HCT116 (cell line): ENCODE measurements around the gene PTPN1. TPM values are rescaled to one million over a fixed set of nuclear protein-coding genes. Genes with fewer than 3 reads are reported as not detected.

Experiments
- ATAC-seq: fragments of 200-7000 bp; cut with Tn5 transposase; 2 replicates; pipeline ENCODE4 v1.9.1; 2020; ENCODE audit warnings: mild to moderate bottlenecking, moderate library complexity
- BruUV-seq: library from RNA; stranded (reverse); fragments of 400-500 nt; replicated peaks from 2 replicates; lab custom pipeline; 2021; lab: Mats Ljungman, UMichigan
- CTCF ChIA-PET: fragments of 300-600 bp; sonication (Branson Sonifier 250); formaldehyde crosslinking; loops from one replicate; lab custom pipeline; 2021; ENCODE audit warnings: antibody characterized with exemption; lab: Charles Lee
- POLR2A ChIA-PET: fragments of 300-600, 350-600 bp; sonication (Branson Sonifier 250); formaldehyde crosslinking; loops from one replicate; lab custom pipeline; 2021; ENCODE audit warnings: antibody characterized with exemption; lab: Charles Lee
- RAD21 ChIA-PET, 2 experiments: fragments of 300-600 bp; sonication (Branson Sonifier 250); formaldehyde crosslinking; loops; one replicate each; lab custom pipeline; 2023; ENCODE audit warnings: low total read pairs in 2 of 2; ENCODE audit not compliant: uncharacterized antibody in 2 of 2, unreplicated experiment in 2 of 2, low non-redundant PET in 1 of 2; lab: Charles Lee
- DNase-seq: peaks from one replicate; pipeline ENCODE4 v3.0.0-alpha.2; 2010; ENCODE audit warnings: low read depth, low spot score
- H2AFZ ChIP-seq: fragments of 200-600 bp; shearing (Covaris generic), sonication (generic); 2 replicates; pipeline ENCODE4 v1.6.1; 2017; ENCODE audit warnings: low read depth, mixed run types, mixed read lengths, antibody characterized with exemption, low read length; ENCODE audit not compliant: poor library complexity, severe bottlenecking
- H3K27ac ChIP-seq: 2 replicates; pipeline ENCODE4 v1.5.1; 2012; ENCODE audit warnings: low read depth, low read length
- H3K27me3 ChIP-seq: fragments of 200-600 bp; sonication (generic); 2 replicates; pipeline ENCODE4 v1.6.1; 2016; ENCODE audit warnings: mixed run types, low read length, mixed read lengths; ENCODE audit not compliant: insufficient read depth
- H3K36me3 ChIP-seq, 2 experiments: fragments of 200-500 bp in 1 of 2; fragments of 200-600 bp in 1 of 2; sonication (Bioruptor generic) in 1 of 2; sonication (generic) in 1 of 2; 2 replicates each; pipeline versions ENCODE4 v1.5.1 to v1.6.1; 2014 to 2016; ENCODE audit warnings: low read length in 2 of 2, inconsistent platforms in 1 of 2, mixed read lengths in 1 of 2, mixed run types in 1 of 2; ENCODE audit not compliant: insufficient read depth in 2 of 2, control insufficient read depth in 1 of 2
- H3K4me1 ChIP-seq, 2 experiments: fragments of 200-600 bp in 1 of 2; sonication (generic) in 1 of 2; 2 replicates each; pipeline versions ENCODE4 v1.5.1 to v1.6.1; 2012 to 2017; ENCODE audit warnings: low read length in 2 of 2, inconsistent platforms in 1 of 2, mild to moderate bottlenecking in 1 of 2, mixed read lengths in 1 of 2, mixed run types in 1 of 2, moderate library complexity in 1 of 2; ENCODE audit not compliant: insufficient read depth in 2 of 2, control insufficient read depth in 1 of 2
- H3K4me2 ChIP-seq: fragments of 200-600 bp; sonication (generic); 2 replicates; pipeline ENCODE4 v1.6.1; 2017; ENCODE audit warnings: mixed run types, low read length, mixed read lengths
- H3K4me3 ChIP-seq, 2 experiments: fragments of 200-600 bp in 1 of 2; sonication (generic) in 1 of 2; replicated peaks in 1 of 2; 2 replicates each; pipeline ENCODE4 v1.5.1; 2011 to 2016; ENCODE audit warnings: low read length in 2 of 2, control low read depth in 1 of 2, low read depth in 1 of 2, mild to moderate bottlenecking in 1 of 2, mixed read lengths in 1 of 2, mixed run types in 1 of 2
- H3K79me2 ChIP-seq: fragments of 200-600 bp; sonication (generic); 2 replicates; pipeline ENCODE4 v1.6.1; 2017; ENCODE audit warnings: mild to moderate bottlenecking, mixed run types, low read length, moderate library complexity, mixed read lengths; ENCODE audit not compliant: insufficient read depth
- H3K9ac ChIP-seq: fragments of 200-600 bp; sonication (generic); 2 replicates; pipeline ENCODE4 v1.6.1; 2016; ENCODE audit warnings: low read length, mixed read lengths
- H3K9me2 ChIP-seq: fragments of 200-600 bp; sonication (generic), shearing (Covaris generic); 2 replicates; pipeline ENCODE4 v1.6.1; 2017; ENCODE audit warnings: mixed run types, mild to moderate bottlenecking, moderate library complexity; ENCODE audit not compliant: insufficient read depth
- H3K9me3 ChIP-seq, 2 experiments: fragments of 200-500 bp in 1 of 2; fragments of 200-600 bp in 1 of 2; sonication (Bioruptor generic) in 1 of 2; sonication (generic) in 1 of 2; 2 replicates each; pipeline ENCODE4 v1.6.1; 2014 to 2017; ENCODE audit warnings: low read length in 2 of 2, mixed read lengths in 2 of 2, inconsistent platforms in 1 of 2, low read depth in 1 of 2, mild to moderate bottlenecking in 1 of 2, mixed run types in 1 of 2, moderate library complexity in 1 of 2; ENCODE audit not compliant: control insufficient read depth in 1 of 2, insufficient read depth in 1 of 2
- H4K20me1 ChIP-seq: fragments of 200-600 bp; sonication (generic), shearing (Covaris generic); 2 replicates; pipeline ENCODE4 v1.6.1; 2017; ENCODE audit warnings: mixed run types, mild to moderate bottlenecking, moderate library complexity; ENCODE audit not compliant: insufficient read depth
- CBX3 ChIP-seq: IDR thresholded peaks from 2 replicates; pipeline ENCODE4 v1.6.1; 2012; ENCODE audit warnings: low read depth
- CEBPB ChIP-seq: IDR thresholded peaks from 2 replicates; pipeline ENCODE4 v1.6.1; 2012; ENCODE audit warnings: low read depth
- ELF1 ChIP-seq: IDR thresholded peaks from 2 replicates; pipeline ENCODE4 v1.6.1; 2012; ENCODE audit warnings: low read depth, borderline replicate concordance
- EZH2 ChIP-seq: fragments of 200-600 bp; sonication (generic); IDR thresholded peaks from 2 replicates; pipeline ENCODE4 v1.6.1; 2017; ENCODE audit warnings: antibody characterized with exemption, mixed run types
- FOSL1 ChIP-seq: IDR thresholded peaks from 2 replicates; pipeline ENCODE4 v1.6.1; 2012; ENCODE audit warnings: low read depth
- JUND ChIP-seq: IDR thresholded peaks from 2 replicates; pipeline ENCODE4 v1.6.1; 2012
- POLR2A ChIP-seq: IDR thresholded peaks from 2 replicates; pipeline ENCODE4 v1.7.0; 2011; ENCODE audit warnings: borderline replicate concordance; ENCODE audit not compliant: insufficient read depth, insufficient read length; ENCODE audit errors: extremely low read depth
- POLR2AphosphoS5 ChIP-seq: IDR thresholded peaks from 2 replicates; pipeline ENCODE4 v1.6.1; 2011; ENCODE audit warnings: mild to moderate bottlenecking, low read depth, low read length, moderate library complexity
- SIN3A ChIP-seq: IDR thresholded peaks from 2 replicates; pipeline ENCODE4 v1.6.1; 2012; ENCODE audit warnings: low read depth
- SP1 ChIP-seq: IDR thresholded peaks from 2 replicates; pipeline ENCODE4 v1.6.1; 2012; ENCODE audit warnings: low read depth
- TCF7L2 ChIP-seq: IDR thresholded peaks from 2 replicates; pipeline ENCODE4 v1.7.0; 2011; ENCODE audit warnings: borderline replicate concordance, inconsistent platforms; ENCODE audit not compliant: insufficient read depth, insufficient read length; ENCODE audit errors: extremely low read depth
- ZFX ChIP-seq: fragments of 450-650 bp; IDR thresholded peaks from 2 replicates; pipeline ENCODE4 v1.6.1; 2017
- ZNF274 ChIP-seq: fragments of 200-500 bp; sonication (Bioruptor generic); IDR thresholded peaks from 2 replicates; pipeline ENCODE4 v1.6.1; 2014; ENCODE audit warnings: mild to moderate bottlenecking, low read depth, low read length, inconsistent platforms
- intact Hi-C: fragments of 100-400 bp; cut with micrococcal nuclease; formaldehyde crosslinking; loops from 2 replicates; pipeline ENCODE4 v1.10.0; 2022
- total RNA-seq: library from RNA; stranded (reverse); gene quantifications from one replicate; pipeline ENCODE4 v1.2.1, GENCODE V29; 2021; ENCODE audit not compliant: unreplicated experiment
- TF ChIP-seq, protein P1 (sequence below): IDR thresholded peaks from 2 replicates; pipeline ENCODE4 v1.6.1; 2012; ENCODE audit warnings: low read depth
- TF ChIP-seq, protein P2 (sequence below): IDR thresholded peaks from 2 replicates; pipeline ENCODE4 v1.6.1; 2012
- TF ChIP-seq, protein P3 (sequence below): IDR thresholded peaks from 2 replicates; pipeline ENCODE4 v1.6.1; 2012
- TF ChIP-seq, protein P4 (sequence below), 3 experiments: fragments of 200-600 bp in 1 of 3; sonication (generic) in 1 of 3; IDR thresholded peaks in 2 of 3; conservative IDR thresholded peaks in 1 of 3; 2 replicates each; pipeline ENCODE4 v1.5.1; 2012 to 2017; ENCODE audit warnings: low read depth in 2 of 3, low read length in 2 of 3, antibody characterized with exemption in 1 of 3, borderline replicate concordance in 1 of 3, control low read depth in 1 of 3, mild to moderate bottlenecking in 1 of 3, mixed read lengths in 1 of 3, mixed run types in 1 of 3, moderate library complexity in 1 of 3; ENCODE audit not compliant: insufficient read depth in 1 of 3

The PTPN1 gene
- total RNA-seq, 1 experiment from 2014 or later = 47.5 TPM

DNA sequence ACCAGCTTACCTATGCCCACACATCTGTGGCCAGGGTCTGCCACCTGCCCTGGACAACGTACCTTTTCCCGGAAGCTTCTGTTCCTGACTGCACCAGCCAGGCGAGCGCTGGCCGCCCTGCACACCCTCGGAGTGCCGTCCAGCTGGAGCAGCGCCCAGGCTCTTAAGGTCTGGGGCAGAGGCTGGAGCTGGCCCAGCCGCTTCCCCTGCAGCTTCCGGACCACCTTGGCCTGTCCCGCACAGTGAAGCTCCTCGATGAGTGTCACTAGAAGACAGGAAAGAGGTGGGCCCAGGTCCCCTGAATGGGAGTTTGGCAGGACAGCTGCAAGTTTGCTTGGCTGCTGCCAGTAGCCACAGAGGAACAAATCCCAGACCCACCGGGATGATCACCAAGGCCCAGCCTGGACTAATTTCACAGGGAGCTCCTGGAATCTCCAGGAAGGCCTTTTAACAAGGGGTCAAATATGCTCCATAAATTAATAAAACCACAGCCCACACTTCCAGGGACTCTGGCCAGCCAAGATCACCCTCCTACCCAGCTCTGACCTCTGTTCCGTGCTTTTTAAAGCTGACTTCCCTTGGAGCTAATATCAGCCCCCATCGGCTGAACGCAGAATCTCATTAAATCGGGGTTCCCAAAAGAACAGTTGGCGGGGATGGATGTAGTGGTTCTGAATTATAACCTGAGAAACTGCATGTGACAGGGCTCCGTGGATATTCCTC is 82.3 kb downstream of the PTPN1 start:
- Histone ChIP-seq H3K36me3 (0 out of 4 replicates have a peak, but pooled peaks cover 0 to 2% of the 10 kb centered on the region in 2 experiments), H3K9me3 (no peaks in the 10 kb centered on the region), H3K27ac (no peak overlapping the region), H2AFZ (no peak overlapping the region), H3K9me2 (no peaks in the 10 kb centered on the region), H3K9ac (no peak overlapping the region), H3K27me3 (no peaks in the 10 kb centered on the region), H3K4me3 (no peak overlapping the region), H3K79me2 (no peaks in the 10 kb centered on the region), H4K20me1 (no peaks in the 10 kb centered on the region), H3K4me2 (no peak overlapping the region), H3K4me1 (peaks cover 0 to 5% of the 10 kb centered on the region in 2 experiments; a peak in 1 of 4 replicates)
- CTCF ChIA-PET = interaction anchor here (0.6 to 1.2 kb wide), 2 partner anchors 13 to 17 kb away, joined by 3 to 5 read pairs; no protein-coding TSS in a partner anchor
- no TSS peak for BruUV-seq
- TF ChIP-seq, protein P1, sequence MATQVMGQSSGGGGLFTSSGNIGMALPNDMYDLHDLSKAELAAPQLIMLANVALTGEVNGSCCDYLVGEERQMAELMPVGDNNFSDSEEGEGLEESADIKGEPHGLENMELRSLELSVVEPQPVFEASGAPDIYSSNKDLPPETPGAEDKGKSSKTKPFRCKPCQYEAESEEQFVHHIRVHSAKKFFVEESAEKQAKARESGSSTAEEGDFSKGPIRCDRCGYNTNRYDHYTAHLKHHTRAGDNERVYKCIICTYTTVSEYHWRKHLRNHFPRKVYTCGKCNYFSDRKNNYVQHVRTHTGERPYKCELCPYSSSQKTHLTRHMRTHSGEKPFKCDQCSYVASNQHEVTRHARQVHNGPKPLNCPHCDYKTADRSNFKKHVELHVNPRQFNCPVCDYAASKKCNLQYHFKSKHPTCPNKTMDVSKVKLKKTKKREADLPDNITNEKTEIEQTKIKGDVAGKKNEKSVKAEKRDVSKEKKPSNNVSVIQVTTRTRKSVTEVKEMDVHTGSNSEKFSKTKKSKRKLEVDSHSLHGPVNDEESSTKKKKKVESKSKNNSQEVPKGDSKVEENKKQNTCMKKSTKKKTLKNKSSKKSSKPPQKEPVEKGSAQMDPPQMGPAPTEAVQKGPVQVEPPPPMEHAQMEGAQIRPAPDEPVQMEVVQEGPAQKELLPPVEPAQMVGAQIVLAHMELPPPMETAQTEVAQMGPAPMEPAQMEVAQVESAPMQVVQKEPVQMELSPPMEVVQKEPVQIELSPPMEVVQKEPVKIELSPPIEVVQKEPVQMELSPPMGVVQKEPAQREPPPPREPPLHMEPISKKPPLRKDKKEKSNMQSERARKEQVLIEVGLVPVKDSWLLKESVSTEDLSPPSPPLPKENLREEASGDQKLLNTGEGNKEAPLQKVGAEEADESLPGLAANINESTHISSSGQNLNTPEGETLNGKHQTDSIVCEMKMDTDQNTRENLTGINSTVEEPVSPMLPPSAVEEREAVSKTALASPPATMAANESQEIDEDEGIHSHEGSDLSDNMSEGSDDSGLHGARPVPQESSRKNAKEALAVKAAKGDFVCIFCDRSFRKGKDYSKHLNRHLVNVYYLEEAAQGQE = no peak
- TF ChIP-seq CEBPB (no peak), TCF7L2 (no peak), ELF1 (no peak), FOSL1 (no peak), SP1 (no peak), CBX3 (no peak), SIN3A (no peak), EZH2 (no peak), ZNF274 (no peak), ZFX (no peak), JUND (no peak), POLR2AphosphoS5 (no peak), POLR2A (no peak)
- TF ChIP-seq, protein P2, sequence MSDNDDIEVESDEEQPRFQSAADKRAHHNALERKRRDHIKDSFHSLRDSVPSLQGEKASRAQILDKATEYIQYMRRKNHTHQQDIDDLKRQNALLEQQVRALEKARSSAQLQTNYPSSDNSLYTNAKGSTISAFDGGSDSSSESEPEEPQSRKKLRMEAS = no peak
- TF ChIP-seq, protein P3, sequence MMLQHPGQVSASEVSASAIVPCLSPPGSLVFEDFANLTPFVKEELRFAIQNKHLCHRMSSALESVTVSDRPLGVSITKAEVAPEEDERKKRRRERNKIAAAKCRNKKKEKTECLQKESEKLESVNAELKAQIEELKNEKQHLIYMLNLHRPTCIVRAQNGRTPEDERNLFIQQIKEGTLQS = no peak
- TF ChIP-seq, protein P4, sequence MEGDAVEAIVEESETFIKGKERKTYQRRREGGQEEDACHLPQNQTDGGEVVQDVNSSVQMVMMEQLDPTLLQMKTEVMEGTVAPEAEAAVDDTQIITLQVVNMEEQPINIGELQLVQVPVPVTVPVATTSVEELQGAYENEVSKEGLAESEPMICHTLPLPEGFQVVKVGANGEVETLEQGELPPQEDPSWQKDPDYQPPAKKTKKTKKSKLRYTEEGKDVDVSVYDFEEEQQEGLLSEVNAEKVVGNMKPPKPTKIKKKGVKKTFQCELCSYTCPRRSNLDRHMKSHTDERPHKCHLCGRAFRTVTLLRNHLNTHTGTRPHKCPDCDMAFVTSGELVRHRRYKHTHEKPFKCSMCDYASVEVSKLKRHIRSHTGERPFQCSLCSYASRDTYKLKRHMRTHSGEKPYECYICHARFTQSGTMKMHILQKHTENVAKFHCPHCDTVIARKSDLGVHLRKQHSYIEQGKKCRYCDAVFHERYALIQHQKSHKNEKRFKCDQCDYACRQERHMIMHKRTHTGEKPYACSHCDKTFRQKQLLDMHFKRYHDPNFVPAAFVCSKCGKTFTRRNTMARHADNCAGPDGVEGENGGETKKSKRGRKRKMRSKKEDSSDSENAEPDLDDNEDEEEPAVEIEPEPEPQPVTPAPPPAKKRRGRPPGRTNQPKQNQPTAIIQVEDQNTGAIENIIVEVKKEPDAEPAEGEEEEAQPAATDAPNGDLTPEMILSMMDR (IDR thresholded peaks at IDR 0.05 in 2 of 3, conservative IDR thresholded peaks at IDR 0.05 in 1 of 3; ENCODE audit: borderline replicate concordance in 1 of 3, insufficient read depth in 1 of 3, low read depth in 2 of 3, low read length in 2 of 3) = no peak
- ATAC-seq (no peak), DNase-seq (no peak)
- RAD21 ChIA-PET = no interaction called here
- POLR2A ChIA-PET = interaction anchor here (1.2 kb wide), 1 partner anchor 157 kb away, joined by 3 read pairs; no protein-coding TSS in a partner anchor
- intact Hi-C loops = no loop called here
